ENCODE measurements around the gene PCDHA7.

DNA sequence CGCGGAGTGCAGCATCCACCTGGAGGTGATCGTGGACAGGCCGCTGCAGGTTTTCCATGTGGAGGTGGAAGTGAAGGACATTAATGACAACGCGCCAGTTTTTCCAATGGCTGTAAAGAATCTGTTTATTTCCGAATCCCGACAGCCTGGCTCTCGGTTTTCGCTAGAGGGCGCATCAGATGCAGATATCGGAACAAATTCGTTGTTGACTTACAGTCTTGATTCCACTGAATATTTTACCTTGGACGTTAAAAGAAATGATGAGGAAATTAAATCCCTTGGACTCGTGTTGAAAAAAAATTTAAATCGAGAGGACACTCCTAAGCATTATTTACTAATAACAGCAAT is 32.6 kb upstream of the PCDHA7 start:
- TF ChIP-seq POLR2A (IDR thresholded peaks at IDR 0.05; ENCODE audit: low read length) (no peak), GATA1 (IDR thresholded peaks at IDR 0.05; ENCODE audit: low read depth, low read length) (no peak)

All from erythroblast (primary cell).